ENCODE results near the gene SEPTIN12. TPM values are rescaled to one million over a fixed set of nuclear protein-coding genes. Genes with fewer than 3 reads are reported as not detected.
"Not testable (repeated sequence)": the region's sequence is repeated elsewhere in the genome, so short reads cannot be mapped to it uniquely, and the experiment has no call there.

SEPTIN12 gene
- total and polyA plus RNA-seq, 2 donors: not detected

- DNase-seq (ENCODE audit: extremely low spot score): no peak
- H3K4me1 ChIP-seq (ENCODE audit: insufficient read depth): no peaks in the 10 kb centered on the region
- no peaks in the 10 kb centered on the region for H3K36me3 ChIP-seq (ENCODE audit: insufficient read depth)
- H3K4me3 ChIP-seq (ENCODE audit: low read depth, low read length): no peak overlapping the region
- WGBS: 93% methylated on average over 23 of the region's 23 CpGs
- no peak overlapping the region for H3K27ac ChIP-seq (ENCODE audit: low read depth)
Observed at GRCh38 chr16:4785758-4786433, 2.2 kb downstream of the SEPTIN12 start.

- H3K4me3 ChIP-seq (ENCODE audit: low read depth, low read length); H3K4me1 ChIP-seq (ENCODE audit: insufficient read depth); H3K27ac ChIP-seq (ENCODE audit: low read depth); DNase-seq (ENCODE audit: extremely low spot score); H3K36me3 ChIP-seq (ENCODE audit: insufficient read depth): not testable (repeated sequence)
- 91% methylated on average over 14 of the region's 14 CpGs for WGBS
Observed at GRCh38 chr16:4784444-4784987, 3.6 kb downstream of the SEPTIN12 start.

- H3K4me1 ChIP-seq (ENCODE audit: insufficient read depth): no peaks in the 10 kb centered on the region
- H3K36me3 ChIP-seq (ENCODE audit: insufficient read depth): no peaks in the 10 kb centered on the region
- DNase-seq (ENCODE audit: extremely low spot score): no peak
- H3K27ac ChIP-seq (ENCODE audit: low read depth): no peak overlapping the region
- WGBS: 68% methylated on average over 16 of the region's 16 CpGs
- H3K4me3 ChIP-seq (ENCODE audit: low read depth, low read length): no peak overlapping the region
Observed at GRCh38 chr16:4783951-4784336, 4.2 kb downstream of the SEPTIN12 start.

- WGBS: 86% methylated on average over 25 of the region's 25 CpGs
- Histone ChIP-seq H3K27ac (ENCODE audit: low read depth) (no peak overlapping the region), H3K4me1 (ENCODE audit: insufficient read depth) (no peaks in the 10 kb centered on the region), H3K36me3 (ENCODE audit: insufficient read depth) (no peaks in the 10 kb centered on the region), H3K4me3 (ENCODE audit: low read depth, low read length) (no peak overlapping the region)
- DNase-seq (ENCODE audit: extremely low spot score): no peak
Observed at GRCh38 chr16:4783251-4783950, 4.7 kb downstream of the SEPTIN12 start.

- no peaks in the 10 kb centered on the region for H3K4me1 ChIP-seq (ENCODE audit: insufficient read depth)
- 69% methylated on average over 4 of the region's 4 CpGs for WGBS
- DNase-seq (ENCODE audit: extremely low spot score): no peak
- H3K4me3 ChIP-seq (ENCODE audit: low read depth, low read length): no peak overlapping the region
- no peaks in the 10 kb centered on the region for H3K36me3 ChIP-seq (ENCODE audit: insufficient read depth)
- H3K27ac ChIP-seq (ENCODE audit: low read depth): no peak overlapping the region
Observed at GRCh38 chr16:4780235-4780634, 7.9 kb downstream of the SEPTIN12 start.

- H3K4me3 ChIP-seq (ENCODE audit: low read depth, low read length): no peak overlapping the region
- no peak for DNase-seq (ENCODE audit: extremely low spot score)
- no peaks in the 10 kb centered on the region for H3K4me1 ChIP-seq (ENCODE audit: insufficient read depth)
- H3K36me3 ChIP-seq (ENCODE audit: insufficient read depth): no peaks in the 10 kb centered on the region
- 87% methylated on average over 5 of the region's 5 CpGs for WGBS
- no peak overlapping the region for H3K27ac ChIP-seq (ENCODE audit: low read depth)
Observed at GRCh38 chr16:4778050-4778392, 10.1 kb downstream of the SEPTIN12 start.

GRCh38 chr16:4777339-4778049 lies 10.7 kb downstream of the SEPTIN12 start:
- DNase-seq (ENCODE audit: extremely low spot score): no peak
- Histone ChIP-seq H3K36me3 (ENCODE audit: insufficient read depth) (no peaks in the 10 kb centered on the region), H3K4me1 (ENCODE audit: insufficient read depth) (no peaks in the 10 kb centered on the region), H3K27ac (ENCODE audit: low read depth) (no peak overlapping the region), H3K4me3 (ENCODE audit: low read depth, low read length) (no peak overlapping the region)
- 85% methylated on average over 17 of the region's 17 CpGs for WGBS

- H3K27ac ChIP-seq (ENCODE audit: low read depth): no peak overlapping the region
Observed at GRCh38 chr16:4776141-4776705, 11.9 kb downstream of the SEPTIN12 start.

GRCh38 chr16:4775005-4775404 lies 13.1 kb downstream of the SEPTIN12 start:
- no peak overlapping the region for H3K4me3 ChIP-seq (ENCODE audit: low read depth, low read length)
- no peaks in the 10 kb centered on the region for H3K4me1 ChIP-seq (ENCODE audit: insufficient read depth)
- no peaks in the 10 kb centered on the region for H3K36me3 ChIP-seq (ENCODE audit: insufficient read depth)
- H3K27ac ChIP-seq (ENCODE audit: low read depth): no peak overlapping the region
- 83% methylated on average over 13 of the region's 13 CpGs for WGBS
- DNase-seq (ENCODE audit: extremely low spot score): no peak

More at GRCh38 chr16:4776141-4776705, 11.9 kb downstream of the SEPTIN12 start:
- Histone ChIP-seq H3K4me3 (ENCODE audit: low read depth, low read length) (no peak overlapping the region), H3K4me1 (ENCODE audit: insufficient read depth) (no peaks in the 10 kb centered on the region), H3K36me3 (ENCODE audit: insufficient read depth) (no peaks in the 10 kb centered on the region)
- 96% methylated on average over 2 of the region's 2 CpGs for WGBS
- no peak for DNase-seq (ENCODE audit: extremely low spot score)

GRCh38 chr16:4772351-4772750 lies 15.8 kb downstream of the SEPTIN12 start:
- WGBS: 66% methylated on average over 5 of the region's 5 CpGs
- H3K36me3 ChIP-seq (ENCODE audit: insufficient read depth): no peaks in the 10 kb centered on the region
- H3K4me3 ChIP-seq (ENCODE audit: low read depth, low read length): no peak overlapping the region
- H3K27ac ChIP-seq (ENCODE audit: low read depth): no peak overlapping the region
- H3K4me1 ChIP-seq (ENCODE audit: insufficient read depth): no peaks in the 10 kb centered on the region
- DNase-seq (ENCODE audit: extremely low spot score): no peak

GRCh38 chr16:4771646-4772045 lies 16.5 kb downstream of the SEPTIN12 start:
- Histone ChIP-seq H3K4me1 (ENCODE audit: insufficient read depth) (no peaks in the 10 kb centered on the region), H3K36me3 (ENCODE audit: insufficient read depth) (no peaks in the 10 kb centered on the region), H3K4me3 (ENCODE audit: low read depth, low read length) (no peak overlapping the region), H3K27ac (ENCODE audit: low read depth) (no peak overlapping the region)
- WGBS: 55% methylated on average over 3 of the region's 3 CpGs
- no peak for DNase-seq (ENCODE audit: extremely low spot score)

- Histone ChIP-seq H3K4me1 (ENCODE audit: insufficient read depth) (peaks cover 2% of the 10 kb centered on the region), H3K4me3 (ENCODE audit: low read depth, low read length) (no peak overlapping the region), H3K27ac (ENCODE audit: low read depth) (no peak overlapping the region), H3K36me3 (ENCODE audit: insufficient read depth) (no peaks in the 10 kb centered on the region)
- WGBS: 53% methylated on average over 7 of the region's 7 CpGs
- no peak for DNase-seq (ENCODE audit: extremely low spot score)
Observed at GRCh38 chr16:4769306-4769638, 18.9 kb downstream of the SEPTIN12 start.

- Histone ChIP-seq H3K4me3 (ENCODE audit: low read depth, low read length) (peak overlapping the region; percentile 50), H3K36me3 (ENCODE audit: insufficient read depth) (no peaks in the 10 kb centered on the region), H3K27ac (ENCODE audit: low read depth) (peak overlapping the region; percentile 84), H3K4me1 (ENCODE audit: insufficient read depth) (peaks cover 2% of the 10 kb centered on the region)
- WGBS: 3% methylated on average over 48 of the region's 48 CpGs
- DNase-seq (ENCODE audit: extremely low spot score): peak; percentile 92
Observed at GRCh38 chr16:4768549-4769305, 19.4 kb downstream of the SEPTIN12 start.
